Natural killer cell (primary cell): Measurements from ENCODE around the gene YES1. TPM values are rescaled to one million over a fixed set of nuclear protein-coding genes. Genes with fewer than 3 reads are reported as not detected.

Experiments used
- ATAC-seq, 3 donors: fragments of 150-1000 bp in 2 of 3; fragments of 200-7000 bp in 1 of 3; cut with Tn5 transposase; 1 replicate in 1 of 3; 2 replicates in 2 of 3; pipeline ENCODE4 v1.10.0; 2021; ENCODE audit warnings: mild to moderate bottlenecking in 2 of 3, moderate library complexity in 2 of 3
- DNase-seq, 2 donors: peaks; one replicate each; pipeline versions ENCODE4 v3.0.0 to v3.0.0-alpha.2; 2013 to 2021; ENCODE audit warnings: mixed read lengths in 1 of 2
- H3K27ac ChIP-seq: one replicate; pipeline ENCODE4 v1.5.1; 2013; ENCODE audit warnings: mild to moderate bottlenecking, low read length
- H3K27me3 ChIP-seq: one replicate; pipeline ENCODE4 v1.6.1; 2013; ENCODE audit warnings: low read length; ENCODE audit not compliant: control insufficient read depth, insufficient read depth
- H3K36me3 ChIP-seq: one replicate; pipeline ENCODE4 v1.6.1; 2013; ENCODE audit warnings: low read length; ENCODE audit not compliant: control insufficient read depth, insufficient read depth
- H3K4me1 ChIP-seq: one replicate; pipeline ENCODE4 v1.6.1; 2013; ENCODE audit warnings: low read length; ENCODE audit not compliant: control insufficient read depth, insufficient read depth
- H3K4me3 ChIP-seq: one replicate; pipeline ENCODE4 v1.5.1; 2013; ENCODE audit warnings: low read length
- H3K9me3 ChIP-seq: one replicate; pipeline ENCODE4 v1.6.1; 2013; ENCODE audit warnings: low read length; ENCODE audit not compliant: control insufficient read depth, insufficient read depth
- H3K27ac Mint-ChIP-seq, 2 donors: one replicate each; pipeline ENCODE4 v1.8.0; 2022; ENCODE audit warnings: mild to moderate bottlenecking in 2 of 2, mixed read lengths in 2 of 2, moderate library complexity in 1 of 2
- H3K27me3 Mint-ChIP-seq, 2 donors: one replicate each; pipeline ENCODE4 v1.8.0; 2022; ENCODE audit warnings: low read depth in 2 of 2, mixed read lengths in 2 of 2
- H3K36me3 Mint-ChIP-seq: one replicate; pipeline ENCODE4 v1.8.0; 2022; ENCODE audit warnings: mixed read lengths
- H3K4me1 Mint-ChIP-seq, 2 donors: one replicate each; pipeline ENCODE4 v1.8.0; 2022; ENCODE audit warnings: mixed read lengths in 2 of 2
- H3K4me3 Mint-ChIP-seq: one replicate; pipeline ENCODE4 v1.8.0; 2022; ENCODE audit warnings: mild to moderate bottlenecking, moderate library complexity, mixed read lengths
- H3K9me3 Mint-ChIP-seq, 2 donors: one replicate each; pipeline ENCODE4 v1.8.0; 2022; ENCODE audit warnings: mixed read lengths in 2 of 2
- WGBS: methylation state at CpG from one replicate; pipeline ENCODE4 v1.1.7; 2013; ENCODE audit warnings: missing lambda C conversion rate; ENCODE audit not compliant: insufficient coverage; 5-methylcytosine and 5-hydroxymethylcytosine counted together
- intact Hi-C: fragments of 100-400 bp; cut with micrococcal nuclease; formaldehyde crosslinking; loops from one replicate; pipeline ENCODE4 v1.14.2; 2022
- total RNA-seq, 4 donors: library from RNA; stranded (reverse); fragments of 120-200 nt in 1 of 4; gene quantifications; one replicate each; pipeline versions ENCODE4 v1.2.3 to v1.2.4, GENCODE V29; 2013 to 2022
- TF ChIP-seq, protein P1 (sequence below): fragments of 200-600 bp; IDR thresholded peaks from one replicate; pipeline ENCODE4 v1.8.0; 2022; ENCODE audit warnings: antibody characterized with exemption

The YES1 gene
- total RNA-seq, 3 donors from 2014 or later (not counting 1 experiment from before 2014, with no cell fraction given) = 70.2 to 101 (median 76.2) TPM

DNA sequence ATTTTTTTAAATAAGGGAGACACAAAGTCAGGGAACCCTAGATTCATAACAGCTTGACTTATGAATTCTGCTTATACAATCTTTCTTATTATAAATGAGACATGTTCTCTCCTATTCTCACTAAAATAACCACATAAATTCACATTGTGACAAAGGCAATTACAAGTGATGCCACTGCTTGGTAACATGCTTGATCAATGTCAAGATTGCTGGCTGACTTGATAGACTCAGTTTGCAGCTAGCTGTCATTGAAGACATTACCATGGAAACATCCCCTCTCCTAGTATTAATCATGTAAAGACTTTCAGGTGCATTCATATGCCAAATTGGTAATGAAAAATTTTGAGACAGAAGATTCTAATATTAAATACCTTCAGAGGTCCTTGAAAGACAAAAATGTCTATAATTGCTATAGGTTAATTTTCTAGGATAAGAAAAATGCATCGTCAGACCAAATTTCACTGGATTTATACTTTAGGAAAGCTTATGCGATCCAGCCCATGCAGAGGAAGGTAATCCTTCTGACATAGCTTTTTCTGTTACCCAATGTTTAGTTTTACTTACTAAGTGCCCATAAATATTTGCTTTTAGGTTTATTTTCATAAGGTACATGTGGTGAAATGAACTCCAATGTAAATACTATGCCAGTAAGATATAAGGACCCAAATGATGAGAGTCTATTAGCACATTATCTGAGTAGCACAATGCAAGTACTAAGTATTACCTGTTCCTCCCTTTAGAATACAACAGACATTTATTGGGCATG lies 67.0 kb downstream of the YES1 start:
- Histone ChIP-seq H3K9me3 (no peaks in the 10 kb centered on the region), H3K4me3 (no peak overlapping the region), H3K4me1 (peaks cover 2% of the 10 kb centered on the region), H3K27me3 (no peaks in the 10 kb centered on the region), H3K36me3 (peaks cover 54% of the 10 kb centered on the region), H3K27ac (no peak overlapping the region)
- Mint-ChIP-seq H3K36me3 (peaks cover 7% of the 10 kb centered on the region), H3K9me3 (no peaks in the 10 kb centered on the region), H3K27ac (peak overlapping the region in 1 of 2 donors; percentile 43), H3K4me1 (peaks cover 11 to 13% of the 10 kb centered on the region in 2 donors), H3K4me3 (no peak overlapping the region), H3K27me3 (no peaks in the 10 kb centered on the region)
- intact Hi-C loops = loop anchor here (5.0 kb wide), 1 partner anchor 67 kb away; the partner anchor contains the start of gene YES1
- no peak for ATAC-seq
- TF ChIP-seq, protein P1, sequence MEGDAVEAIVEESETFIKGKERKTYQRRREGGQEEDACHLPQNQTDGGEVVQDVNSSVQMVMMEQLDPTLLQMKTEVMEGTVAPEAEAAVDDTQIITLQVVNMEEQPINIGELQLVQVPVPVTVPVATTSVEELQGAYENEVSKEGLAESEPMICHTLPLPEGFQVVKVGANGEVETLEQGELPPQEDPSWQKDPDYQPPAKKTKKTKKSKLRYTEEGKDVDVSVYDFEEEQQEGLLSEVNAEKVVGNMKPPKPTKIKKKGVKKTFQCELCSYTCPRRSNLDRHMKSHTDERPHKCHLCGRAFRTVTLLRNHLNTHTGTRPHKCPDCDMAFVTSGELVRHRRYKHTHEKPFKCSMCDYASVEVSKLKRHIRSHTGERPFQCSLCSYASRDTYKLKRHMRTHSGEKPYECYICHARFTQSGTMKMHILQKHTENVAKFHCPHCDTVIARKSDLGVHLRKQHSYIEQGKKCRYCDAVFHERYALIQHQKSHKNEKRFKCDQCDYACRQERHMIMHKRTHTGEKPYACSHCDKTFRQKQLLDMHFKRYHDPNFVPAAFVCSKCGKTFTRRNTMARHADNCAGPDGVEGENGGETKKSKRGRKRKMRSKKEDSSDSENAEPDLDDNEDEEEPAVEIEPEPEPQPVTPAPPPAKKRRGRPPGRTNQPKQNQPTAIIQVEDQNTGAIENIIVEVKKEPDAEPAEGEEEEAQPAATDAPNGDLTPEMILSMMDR = no peak
- no peak for DNase-seq
- 57% methylated on average over 2 of the region's 2 CpGs for WGBS

DNA sequence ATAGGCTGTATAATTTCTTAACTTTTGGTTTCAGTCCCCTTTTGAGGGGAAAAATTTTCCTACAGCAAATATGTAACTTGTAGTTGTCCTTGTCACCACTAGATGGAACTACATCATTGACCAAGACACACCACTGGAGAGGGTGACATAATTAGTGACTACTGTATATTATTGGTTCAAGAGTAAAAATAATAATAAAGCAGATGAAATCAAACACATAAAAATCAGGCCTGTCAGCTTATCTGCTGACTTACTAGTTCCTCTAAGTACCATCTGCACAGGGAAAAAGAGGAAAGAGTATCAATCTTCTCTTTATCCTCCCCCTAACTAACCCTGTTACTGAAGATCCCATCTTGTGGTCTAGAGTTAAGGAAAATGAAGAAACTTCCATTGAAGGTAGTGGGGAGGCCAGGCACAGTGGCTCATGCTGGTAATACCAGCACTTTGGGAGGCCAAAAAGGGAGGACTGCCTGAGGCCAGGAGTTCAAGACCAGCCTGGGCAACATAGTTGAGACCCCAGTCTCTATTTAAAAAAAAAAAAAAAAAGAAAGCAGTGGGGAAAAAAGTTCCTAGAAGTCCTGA lies 70.0 kb downstream of the YES1 start:
- H3K36me3 ChIP-seq = peaks cover 55% of the 10 kb centered on the region
- no peaks in the 10 kb centered on the region for H3K27me3 ChIP-seq
- H3K4me1 ChIP-seq = peaks cover 2% of the 10 kb centered on the region
- no peak overlapping the region for H3K4me3 ChIP-seq
- H3K27ac ChIP-seq = peak overlapping the region; percentile 9
- Mint-ChIP-seq H3K4me1 (peaks cover 5 to 13% of the 10 kb centered on the region in 2 donors), H3K9me3 (no peaks in the 10 kb centered on the region), H3K27me3 (no peaks in the 10 kb centered on the region), H3K27ac (peak overlapping the region; percentile 45 to 49), H3K4me3 (no peak overlapping the region), H3K36me3 (peaks cover 8% of the 10 kb centered on the region)
- intact Hi-C loops = loop anchor here (1.0 to 5.0 kb wide), 3 partner anchors 70 to 97 kb away; partner anchors contain the start of gene YES1
- TF ChIP-seq, protein P1 = peak; percentile 77
- H3K9me3 ChIP-seq = no peaks in the 10 kb centered on the region
- ATAC-seq (peak; percentile 81 to 89 (median 83)), DNase-seq (peak in 1 of 2 donors; percentile 73)

GRCh38 chr18:732371-732770 lies 79.7 kb downstream of the YES1 start:
- Mint-ChIP-seq H3K9me3 (no peaks in the 10 kb centered on the region), H3K4me3 (no peak overlapping the region), H3K36me3 (peaks cover 8% of the 10 kb centered on the region), H3K27me3 (no peaks in the 10 kb centered on the region), H3K4me1 (peaks cover 3 to 6% of the 10 kb centered on the region in 2 donors), H3K27ac (peak overlapping the region in 1 of 2 donors; percentile 41)
- DNase-seq (no peak), ATAC-seq (no peak)
- Histone ChIP-seq H3K4me3 (no peak overlapping the region), H3K4me1 (no peaks in the 10 kb centered on the region), H3K27ac (no peak overlapping the region), H3K9me3 (no peaks in the 10 kb centered on the region), H3K36me3 (peaks cover 33% of the 10 kb centered on the region), H3K27me3 (no peaks in the 10 kb centered on the region)
- TF ChIP-seq, protein P1 = no peak
- intact Hi-C loops = no loop called here
- WGBS = 100% methylated on average over 1 of the region's 3 CpGs
